Subcutaneous abdominal adipose tissue (tissue), 5 donors: ENCODE data around the gene XRCC4.
A peak's percentile ranks its signal among the peaks of the same experiment; 100 is the strongest.

Experiments used
- H3K27ac ChIP-seq: one replicate; pipeline ENCODE4 v1.7.0; 2013; ENCODE audit warnings: low read depth, mild to moderate bottlenecking, inconsistent platforms, low read length, moderate library complexity
- H3K27me3 ChIP-seq, 5 donors: one replicate each; pipeline ENCODE4 v1.7.0; 2013; ENCODE audit warnings: low read length in 5 of 5, inconsistent platforms in 1 of 5; ENCODE audit not compliant: control insufficient read depth in 5 of 5, insufficient read depth in 4 of 5
- H3K36me3 ChIP-seq, 5 donors: one replicate each; pipeline ENCODE4 v1.7.0; 2013; ENCODE audit warnings: low read length in 5 of 5; ENCODE audit not compliant: control insufficient read depth in 5 of 5, insufficient read depth in 5 of 5
- H3K4me1 ChIP-seq, 5 donors: one replicate each; pipeline ENCODE4 v1.7.0; 2013; ENCODE audit warnings: low read length in 5 of 5, mild to moderate bottlenecking in 3 of 5, moderate library complexity in 1 of 5; ENCODE audit not compliant: control insufficient read depth in 5 of 5, insufficient read depth in 5 of 5
- H3K4me3 ChIP-seq, 5 donors: one replicate each; pipeline ENCODE4 v1.7.0; 2013; ENCODE audit warnings: low read length in 5 of 5, low read depth in 1 of 5
- H3K9ac ChIP-seq, 5 donors: one replicate each; pipeline ENCODE4 v1.7.0; 2013; ENCODE audit warnings: low read length in 5 of 5, mild to moderate bottlenecking in 4 of 5, moderate library complexity in 3 of 5
- H3K9me3 ChIP-seq, 5 donors: one replicate each; pipeline ENCODE4 v1.7.0; 2013; ENCODE audit warnings: low read length in 5 of 5; ENCODE audit not compliant: control insufficient read depth in 5 of 5
- donor health status: healthy.
- donor health status: healthy.
- donor health status: healthy.
- donor health status: healthy.
- donor health status: healthy.

The XRCC4 gene

DNA sequence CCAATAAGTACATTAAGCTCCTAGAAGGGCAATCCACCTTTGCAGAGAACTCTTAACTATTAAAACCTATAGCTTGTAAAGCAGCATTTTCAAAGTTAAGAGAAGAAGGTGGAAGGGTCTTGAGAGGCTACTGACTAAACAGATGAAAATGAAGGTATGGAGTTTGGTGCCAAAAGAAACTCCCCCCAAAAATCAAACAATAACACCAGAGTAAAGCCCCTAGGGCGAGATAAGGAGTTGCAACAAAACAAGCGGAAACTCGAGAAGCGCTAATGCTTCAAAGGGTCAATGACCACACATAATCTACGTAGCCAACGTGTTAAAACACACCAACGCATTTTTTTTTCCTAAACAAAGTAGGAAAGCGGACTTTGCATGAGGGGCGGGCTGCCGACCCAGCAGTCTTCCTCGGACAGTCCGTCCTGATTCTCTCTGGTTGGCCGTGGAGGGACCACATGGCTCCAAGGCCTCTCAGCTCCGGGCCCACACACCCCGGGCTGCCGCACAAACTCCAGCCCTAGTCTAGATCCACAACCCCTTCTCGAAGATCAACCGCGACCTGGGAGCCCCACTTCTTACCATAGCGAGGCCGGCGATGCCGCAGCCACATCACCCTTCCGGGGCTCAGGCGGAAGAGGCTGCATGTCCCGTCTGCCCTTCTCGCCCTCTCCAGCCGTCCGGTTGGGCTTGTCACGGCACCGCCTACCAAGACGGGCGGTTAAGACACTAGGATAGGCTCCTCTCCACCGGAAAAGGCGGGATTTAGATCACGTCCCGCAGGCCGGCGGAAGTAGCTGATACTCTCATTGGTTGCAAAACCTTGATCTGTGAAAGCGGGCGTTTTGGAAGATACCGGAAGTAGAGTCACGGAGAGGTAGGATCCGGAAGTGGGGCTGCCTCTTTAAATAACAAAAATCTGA lies at the start of gene XRCC4, which contains the start of gene TMEM167A:
TSS of gene XRCC4 (plus strand) at position 806 of the 920 bp plus-strand sequence. CDS start 27,373 bp downstream, outside the sequence.
TSS of gene TMEM167A (minus strand) at position 653 of the 920 bp plus-strand sequence. CDS start at position 582, 71 bp downstream.
- Histone ChIP-seq H3K36me3 (no peaks in the 10 kb centered on the region), H3K4me3 (peak within 1 kb of the TSS; percentile 91 to 99 (median 98)), H3K9me3 (no peaks in the 10 kb centered on the region), H3K4me1 (peaks cover 5 to 45% (median 37%) of the 10 kb centered on the region in 5 donors), H3K27ac (peak within 1 kb of the TSS; percentile 91), H3K9ac (peak within 1 kb of the TSS; percentile 83 to 97 (median 91)), H3K27me3 (no peaks in the 10 kb centered on the region)

DNA sequence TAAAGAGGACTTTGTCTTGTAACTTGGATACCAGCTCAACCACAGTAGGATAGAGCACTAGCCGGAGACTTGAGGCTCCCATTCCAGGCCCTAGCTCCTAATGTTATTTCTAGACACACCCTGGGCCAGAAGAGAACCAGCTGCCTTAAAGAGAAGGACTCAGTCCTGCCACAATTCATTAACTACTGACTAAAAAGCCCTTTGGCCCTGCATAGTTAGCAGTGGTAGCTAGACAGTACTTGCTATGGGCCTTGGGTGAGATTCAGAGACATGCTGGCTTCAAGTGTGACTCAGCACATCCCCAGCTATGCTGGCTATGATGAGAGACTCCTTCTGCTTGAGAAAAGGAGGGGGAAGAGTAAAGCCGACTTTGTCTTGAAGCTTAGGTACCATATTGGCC lies 47.4 kb upstream of the XRCC4 start:
- no peaks in the 10 kb centered on the region for H3K27me3 ChIP-seq
- no peaks in the 10 kb centered on the region for H3K9me3 ChIP-seq
- H3K4me3 ChIP-seq = no peak overlapping the region
- no peak overlapping the region for H3K27ac ChIP-seq
- peaks cover 0 to 9% (median 3%) of the 10 kb centered on the region in 5 donors for H3K4me1 ChIP-seq
- no peaks in the 10 kb centered on the region for H3K36me3 ChIP-seq
- H3K9ac ChIP-seq = no peak overlapping the region

DNA sequence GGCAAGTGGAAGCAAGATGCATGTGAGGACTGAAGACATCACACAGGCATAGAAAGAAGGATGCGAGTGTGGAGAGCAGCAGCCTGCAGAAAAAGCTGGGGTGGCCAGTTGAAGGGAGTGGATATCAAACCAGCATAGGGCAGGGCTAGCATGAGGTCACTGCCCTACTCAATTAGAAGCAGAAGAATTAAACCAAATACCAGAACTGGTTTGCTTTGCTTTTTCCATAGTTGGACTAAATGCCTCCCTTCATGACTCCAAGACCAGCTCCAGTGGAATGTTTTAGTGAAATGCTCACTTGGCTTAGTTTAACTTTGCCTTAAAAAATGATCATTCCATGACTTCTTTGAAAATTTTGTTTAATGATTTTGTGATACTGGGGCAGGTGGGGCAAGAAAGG lies 46.0 kb upstream of the XRCC4 start:
- Histone ChIP-seq H3K36me3 (no peaks in the 10 kb centered on the region), H3K9ac (no peak overlapping the region), H3K27ac (no peak overlapping the region), H3K4me1 (peaks cover 0 to 9% (median 3%) of the 10 kb centered on the region in 5 donors), H3K27me3 (no peaks in the 10 kb centered on the region), H3K4me3 (no peak overlapping the region), H3K9me3 (no peaks in the 10 kb centered on the region)

DNA sequence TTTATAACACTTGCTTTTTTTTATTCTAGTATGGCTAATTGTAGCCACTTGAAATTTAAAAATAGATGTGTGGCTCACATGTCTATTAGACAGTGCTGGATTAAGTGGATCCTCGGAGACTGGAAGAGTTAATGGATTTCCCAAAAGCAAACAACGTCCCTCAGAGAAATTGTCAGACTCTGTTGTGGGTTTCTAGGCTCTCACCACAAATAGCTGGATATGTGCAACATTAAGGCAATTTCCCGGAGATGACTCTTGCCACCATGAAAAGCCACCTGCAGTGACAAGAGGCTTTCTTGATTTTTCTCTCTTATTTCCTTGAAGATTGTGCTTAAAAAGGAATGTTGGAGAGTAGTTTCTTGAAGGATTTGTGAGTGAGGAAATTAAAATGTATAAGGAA lies 43.3 kb upstream of the XRCC4 start:
- no peak overlapping the region for H3K9ac ChIP-seq
- no peaks in the 10 kb centered on the region for H3K9me3 ChIP-seq
- H3K4me1 ChIP-seq = no peaks in the 10 kb centered on the region
- no peaks in the 10 kb centered on the region for H3K36me3 ChIP-seq
- H3K27ac ChIP-seq = no peak overlapping the region
- H3K27me3 ChIP-seq = no peaks in the 10 kb centered on the region
- H3K4me3 ChIP-seq = no peak overlapping the region

DNA sequence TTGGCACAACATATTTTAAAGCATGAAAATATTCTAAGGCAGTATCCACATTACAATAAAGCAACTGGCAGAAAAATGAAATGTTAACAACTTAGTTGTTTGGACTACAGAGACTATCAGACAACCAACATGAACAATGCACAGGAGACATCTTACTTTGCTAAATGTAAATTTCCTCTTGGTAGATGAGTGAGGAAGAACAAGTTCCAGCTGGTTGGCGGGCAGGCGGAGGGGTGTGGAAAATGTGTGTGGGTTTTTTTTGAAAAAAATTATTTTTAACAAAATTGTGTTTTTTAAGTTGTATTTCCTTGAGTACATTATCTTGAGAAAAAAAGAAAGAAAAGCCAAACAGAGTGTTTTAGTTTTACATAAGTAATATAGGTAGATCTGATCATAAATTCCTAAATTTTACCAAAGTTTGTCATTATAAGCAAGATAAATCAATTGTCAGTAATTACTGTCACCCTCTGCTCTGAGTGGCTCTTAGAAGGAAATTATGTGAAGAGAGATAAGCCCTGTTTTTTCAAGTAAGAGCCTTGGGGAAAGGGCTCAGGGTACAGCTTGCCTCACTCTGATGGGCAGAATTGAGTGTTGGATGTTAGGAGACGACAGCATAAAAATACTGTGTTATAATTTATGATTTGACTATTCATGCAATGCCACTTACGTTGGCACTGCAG lies 42.7 kb upstream of the XRCC4 start:
- Histone ChIP-seq H3K36me3 (no peaks in the 10 kb centered on the region), H3K4me1 (no peaks in the 10 kb centered on the region), H3K27me3 (no peaks in the 10 kb centered on the region), H3K4me3 (no peak overlapping the region), H3K27ac (no peak overlapping the region), H3K9me3 (no peaks in the 10 kb centered on the region), H3K9ac (no peak overlapping the region)

DNA sequence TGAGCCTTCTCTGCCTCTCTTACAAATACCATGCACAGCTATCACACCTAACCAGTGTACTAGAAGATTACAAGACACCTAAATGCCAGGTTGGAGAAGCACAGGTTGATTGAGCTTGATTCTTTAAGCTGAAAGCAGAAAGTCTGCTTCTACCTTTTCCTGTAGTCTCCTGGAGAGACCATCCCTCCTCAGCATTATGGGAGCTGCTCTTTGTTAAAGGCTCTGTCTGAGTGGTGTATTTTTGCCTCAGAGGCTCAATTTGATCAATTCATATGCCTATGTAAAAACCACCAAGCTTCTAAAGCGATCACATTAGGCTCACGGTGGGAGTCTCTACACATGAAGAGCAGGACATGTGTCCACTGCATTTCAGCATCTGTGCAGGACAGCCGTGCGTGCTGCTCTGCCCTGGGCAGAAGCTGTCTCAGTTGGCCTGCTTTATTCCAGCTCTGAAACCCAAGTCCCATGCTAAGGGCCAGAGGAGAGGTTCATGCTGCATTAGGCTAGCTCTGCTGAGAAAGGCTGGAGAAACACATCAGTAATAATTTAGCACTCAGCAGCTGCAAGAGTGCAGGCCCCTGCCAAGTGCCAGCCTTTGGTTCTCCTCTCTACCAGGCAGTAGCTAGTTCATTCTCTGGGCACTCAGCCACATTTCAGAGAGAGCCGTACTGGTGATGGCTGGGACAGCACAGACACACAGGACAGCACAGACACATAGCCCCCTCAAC lies 41.8 kb upstream of the XRCC4 start:
- no peaks in the 10 kb centered on the region for H3K4me1 ChIP-seq
- H3K4me3 ChIP-seq = no peak overlapping the region
- no peak overlapping the region for H3K27ac ChIP-seq
- no peaks in the 10 kb centered on the region for H3K9me3 ChIP-seq
- no peak overlapping the region for H3K9ac ChIP-seq
- H3K36me3 ChIP-seq = no peaks in the 10 kb centered on the region
- no peaks in the 10 kb centered on the region for H3K27me3 ChIP-seq

DNA sequence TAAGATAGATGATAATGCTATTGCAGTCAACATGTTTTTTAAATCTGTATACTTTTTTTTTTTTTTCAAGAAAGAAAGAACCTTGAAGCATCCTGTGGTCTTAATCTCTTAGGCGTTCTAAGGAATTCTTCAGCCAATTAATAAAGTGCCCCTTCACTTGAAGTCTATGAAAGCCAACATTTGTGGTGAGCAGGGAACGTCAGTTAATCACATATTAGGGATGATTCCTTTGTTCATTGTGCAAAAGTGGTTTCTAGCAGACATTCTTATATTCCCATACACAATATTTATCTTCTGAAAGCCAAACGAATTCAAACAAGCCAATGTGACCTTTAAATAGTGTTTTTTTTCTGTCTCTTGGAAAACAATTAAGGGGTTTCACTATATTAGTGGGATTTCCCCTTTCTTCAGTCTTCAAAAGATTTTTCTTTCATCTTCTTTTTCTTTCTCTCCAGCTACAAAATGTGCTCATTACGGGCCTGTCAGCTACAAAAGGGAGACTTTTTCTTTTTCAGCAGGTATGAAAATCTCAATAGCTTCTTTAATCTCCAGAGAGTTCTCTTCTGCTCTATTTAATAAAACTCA lies 40.3 kb upstream of the XRCC4 start:
- H3K4me1 ChIP-seq = no peaks in the 10 kb centered on the region
- H3K4me3 ChIP-seq = no peak overlapping the region
- no peaks in the 10 kb centered on the region for H3K36me3 ChIP-seq
- H3K27me3 ChIP-seq = no peaks in the 10 kb centered on the region
- H3K9ac ChIP-seq = no peak overlapping the region
- no peak overlapping the region for H3K27ac ChIP-seq
- H3K9me3 ChIP-seq = no peaks in the 10 kb centered on the region

DNA sequence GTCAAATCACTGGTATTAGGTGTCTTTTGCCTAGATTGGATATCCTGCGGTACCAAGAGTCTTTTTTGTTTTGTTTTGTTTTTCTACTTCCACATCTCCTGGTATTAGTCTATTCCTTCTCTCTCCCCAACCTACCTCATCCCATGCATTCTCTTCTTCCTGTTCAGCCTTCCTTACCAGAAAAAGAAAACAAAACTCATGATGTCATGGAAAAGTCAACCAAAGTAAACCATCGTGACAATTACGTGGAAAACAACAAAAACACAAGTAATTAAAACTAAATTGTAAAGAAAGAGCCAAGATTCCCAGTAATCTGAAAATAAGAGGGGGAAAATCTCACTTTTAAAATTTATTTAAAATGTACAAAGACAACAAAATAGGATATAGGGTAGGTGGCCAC lies 38.4 kb upstream of the XRCC4 start:
- no peaks in the 10 kb centered on the region for H3K27me3 ChIP-seq
- no peaks in the 10 kb centered on the region for H3K36me3 ChIP-seq
- H3K4me1 ChIP-seq = no peaks in the 10 kb centered on the region
- H3K9ac ChIP-seq = no peak overlapping the region
- no peaks in the 10 kb centered on the region for H3K9me3 ChIP-seq
- no peak overlapping the region for H3K4me3 ChIP-seq
- H3K27ac ChIP-seq = no peak overlapping the region

DNA sequence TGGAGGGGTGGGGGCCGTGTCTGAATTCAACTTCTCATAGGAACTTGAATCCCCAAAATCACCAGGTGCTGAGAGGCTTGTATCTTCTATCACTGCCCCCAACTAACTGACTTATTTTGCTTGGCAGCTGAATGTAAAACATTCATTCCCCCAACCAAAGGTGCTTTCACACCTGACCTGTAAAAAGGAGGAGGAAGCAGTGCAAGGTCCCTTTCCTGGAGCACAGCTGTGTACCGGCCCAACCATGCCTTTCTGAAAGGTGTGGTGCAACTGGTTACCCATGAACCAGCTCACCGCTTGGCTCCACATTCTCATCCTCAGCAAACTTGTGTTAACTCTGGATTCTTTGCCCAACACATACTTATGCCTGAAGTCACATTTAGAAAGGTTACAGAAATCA lies 34.8 kb upstream of the XRCC4 start:
- Histone ChIP-seq H3K4me1 (no peaks in the 10 kb centered on the region), H3K27ac (no peak overlapping the region), H3K4me3 (no peak overlapping the region), H3K9me3 (no peaks in the 10 kb centered on the region), H3K27me3 (no peaks in the 10 kb centered on the region), H3K36me3 (no peaks in the 10 kb centered on the region), H3K9ac (no peak overlapping the region)
